ENCODE measurements around the gene PLA2G7.

Gene PLA2G7

DNA sequence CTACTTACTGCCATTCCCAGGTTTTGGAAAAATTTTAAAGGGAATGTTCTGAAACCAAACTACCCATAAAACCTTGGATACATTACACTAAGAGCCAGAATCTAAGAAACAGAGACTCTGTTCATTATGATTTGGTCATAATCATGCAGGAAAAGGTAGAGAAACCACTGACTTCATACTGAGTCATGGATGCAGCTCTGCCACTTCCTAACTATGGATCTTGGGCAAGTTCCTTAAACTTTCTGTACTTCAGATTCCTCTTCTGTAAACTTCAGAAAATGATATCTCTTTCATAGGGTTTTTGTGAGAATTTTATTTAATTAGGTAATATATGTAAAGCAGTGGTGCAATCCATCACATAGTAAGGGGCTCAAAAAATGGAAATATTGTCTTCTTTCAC is 20.0 kb downstream of the PLA2G7 start:
- H3K4me3 ChIP-seq (ENCODE audit: low read depth, low read length) = no peak overlapping the region
- DNase-seq (ENCODE audit: low read depth) = no peak
- TF ChIP-seq, protein P1, sequence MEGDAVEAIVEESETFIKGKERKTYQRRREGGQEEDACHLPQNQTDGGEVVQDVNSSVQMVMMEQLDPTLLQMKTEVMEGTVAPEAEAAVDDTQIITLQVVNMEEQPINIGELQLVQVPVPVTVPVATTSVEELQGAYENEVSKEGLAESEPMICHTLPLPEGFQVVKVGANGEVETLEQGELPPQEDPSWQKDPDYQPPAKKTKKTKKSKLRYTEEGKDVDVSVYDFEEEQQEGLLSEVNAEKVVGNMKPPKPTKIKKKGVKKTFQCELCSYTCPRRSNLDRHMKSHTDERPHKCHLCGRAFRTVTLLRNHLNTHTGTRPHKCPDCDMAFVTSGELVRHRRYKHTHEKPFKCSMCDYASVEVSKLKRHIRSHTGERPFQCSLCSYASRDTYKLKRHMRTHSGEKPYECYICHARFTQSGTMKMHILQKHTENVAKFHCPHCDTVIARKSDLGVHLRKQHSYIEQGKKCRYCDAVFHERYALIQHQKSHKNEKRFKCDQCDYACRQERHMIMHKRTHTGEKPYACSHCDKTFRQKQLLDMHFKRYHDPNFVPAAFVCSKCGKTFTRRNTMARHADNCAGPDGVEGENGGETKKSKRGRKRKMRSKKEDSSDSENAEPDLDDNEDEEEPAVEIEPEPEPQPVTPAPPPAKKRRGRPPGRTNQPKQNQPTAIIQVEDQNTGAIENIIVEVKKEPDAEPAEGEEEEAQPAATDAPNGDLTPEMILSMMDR (IDR thresholded peaks at IDR 0.05; ENCODE audit: low read depth, low read length, missing control alignments) = no peak

DNA sequence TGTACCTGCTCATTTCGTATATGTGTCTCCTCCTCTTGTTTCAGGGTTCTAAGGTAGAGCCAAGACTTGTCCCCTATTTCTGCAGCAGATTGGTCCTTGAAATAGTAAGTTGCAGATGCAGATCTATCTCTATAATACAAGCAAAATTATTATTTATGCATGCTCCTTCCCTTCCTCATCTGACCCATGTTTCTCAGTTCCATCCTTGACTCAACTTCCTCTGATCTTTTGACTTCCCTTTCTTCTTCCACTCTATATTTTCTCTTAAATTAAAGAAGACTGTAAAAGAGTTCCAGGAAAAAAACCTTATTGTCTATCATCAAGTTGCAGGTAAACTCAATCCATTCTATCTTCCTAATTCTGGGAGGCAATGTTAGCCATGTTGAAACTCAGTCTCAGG is 23.7 kb downstream of the PLA2G7 start:
- DNase-seq (ENCODE audit: low read depth) = no peak
- TF ChIP-seq, protein P1 (IDR thresholded peaks at IDR 0.05; ENCODE audit: low read depth, low read length, missing control alignments) = no peak
- no peak overlapping the region for H3K4me3 ChIP-seq (ENCODE audit: low read depth, low read length)

DNA sequence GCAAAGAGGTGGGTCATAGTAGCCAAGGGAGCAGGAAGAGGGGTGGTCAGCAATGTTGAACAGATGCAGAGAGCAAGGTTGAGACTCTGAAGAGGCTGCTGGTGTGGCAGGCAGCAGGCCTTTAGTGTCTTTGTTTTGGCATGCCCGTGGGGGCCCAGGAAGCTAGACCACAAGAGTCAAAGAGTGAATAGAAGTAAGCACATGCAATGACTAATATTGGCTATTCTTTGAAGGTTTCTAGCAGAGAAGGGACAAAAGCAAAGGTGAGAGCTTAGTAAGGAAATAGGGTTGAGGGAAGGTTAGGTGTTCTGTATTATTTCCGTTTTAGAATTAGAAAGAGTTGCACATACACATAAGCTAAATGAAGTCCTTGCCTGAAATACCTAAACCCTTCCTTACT is 28.7 kb downstream of the PLA2G7 start:
- TF ChIP-seq, protein P1 (IDR thresholded peaks at IDR 0.05; ENCODE audit: low read depth, low read length, missing control alignments) = no peak
- DNase-seq (ENCODE audit: low read depth) = no peak

DNA sequence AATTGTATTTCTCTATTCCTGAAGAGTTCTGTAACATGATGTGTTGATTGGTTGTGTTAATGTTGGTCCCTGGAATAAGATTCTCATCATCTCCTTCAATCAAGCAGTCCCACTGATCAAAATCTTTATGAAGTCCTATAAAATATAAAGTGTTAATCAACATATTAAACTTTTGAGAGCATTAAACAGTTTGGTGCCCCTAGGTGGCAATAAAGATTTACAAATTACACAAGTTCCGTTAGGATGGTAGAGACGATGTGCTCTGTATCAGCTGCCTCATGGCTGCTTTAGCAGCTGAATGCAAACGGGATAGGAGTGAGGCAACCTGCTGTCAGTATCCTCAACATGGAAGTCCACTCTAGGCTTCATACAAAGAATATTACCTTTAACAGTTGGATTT is 30.6 kb downstream of the PLA2G7 start:
- TF ChIP-seq, protein P1 (IDR thresholded peaks at IDR 0.05; ENCODE audit: low read depth, low read length, missing control alignments) = no peak
- no peak overlapping the region for H3K4me3 ChIP-seq (ENCODE audit: low read depth, low read length)
- no peak for DNase-seq (ENCODE audit: low read depth)

More for the DNA sequence above, 28.7 kb downstream of the PLA2G7 start:
- H3K4me3 ChIP-seq (ENCODE audit: low read depth, low read length) = no peak overlapping the region

DNA sequence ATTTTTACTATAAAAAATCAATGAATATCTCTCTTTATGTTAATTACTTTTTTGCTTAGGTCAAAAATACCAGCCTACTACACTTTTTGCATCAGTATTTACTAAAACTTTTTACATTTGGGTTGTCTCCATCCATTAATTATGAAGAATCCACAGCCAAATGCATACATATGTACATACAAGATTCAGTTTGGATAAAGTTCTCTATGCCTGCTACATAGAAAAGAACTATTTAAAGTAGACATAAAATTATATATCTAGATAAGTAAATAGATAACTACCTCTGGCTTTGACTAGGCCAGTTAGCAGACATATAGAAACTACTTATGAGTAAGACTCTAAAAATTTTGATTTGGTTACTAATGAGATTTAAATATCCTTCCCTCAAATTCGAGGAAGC is 35.2 kb downstream of the PLA2G7 start:
- H3K4me3 ChIP-seq (ENCODE audit: low read depth, low read length) = no peak overlapping the region
- TF ChIP-seq, protein P1 (IDR thresholded peaks at IDR 0.05; ENCODE audit: low read depth, low read length, missing control alignments) = no peak
- no peak for DNase-seq (ENCODE audit: low read depth)

DNA sequence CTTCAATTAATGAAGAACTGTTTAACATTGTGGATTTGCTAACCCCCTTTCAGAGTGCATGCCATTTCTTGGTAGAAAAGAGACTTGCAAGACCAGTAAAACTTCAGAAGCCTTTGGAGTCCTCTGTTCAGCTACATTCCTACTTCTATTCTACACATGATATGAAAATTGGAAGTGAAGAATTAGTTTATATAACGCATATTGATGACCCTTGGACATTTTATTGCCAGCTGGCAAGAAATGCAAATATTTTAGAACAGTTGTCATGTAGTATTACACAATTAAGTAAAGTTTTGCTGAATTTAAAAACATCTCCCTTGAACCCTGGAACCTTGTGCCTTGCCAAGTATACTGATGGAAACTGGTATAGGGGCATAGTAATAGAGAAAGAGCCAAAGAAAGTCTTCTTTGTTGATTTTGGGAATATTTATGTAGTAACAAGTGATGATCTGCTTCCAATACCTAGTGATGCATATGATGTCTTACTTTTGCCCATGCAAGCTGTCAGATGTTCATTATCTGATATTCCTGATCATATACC is 44.2 kb downstream of the PLA2G7 start:
- DNase-seq (ENCODE audit: low read depth) = no peak
- H3K4me3 ChIP-seq (ENCODE audit: low read depth, low read length) = no peak overlapping the region
- TF ChIP-seq, protein P1 (IDR thresholded peaks at IDR 0.05; ENCODE audit: low read depth, low read length, missing control alignments) = no peak

DNA sequence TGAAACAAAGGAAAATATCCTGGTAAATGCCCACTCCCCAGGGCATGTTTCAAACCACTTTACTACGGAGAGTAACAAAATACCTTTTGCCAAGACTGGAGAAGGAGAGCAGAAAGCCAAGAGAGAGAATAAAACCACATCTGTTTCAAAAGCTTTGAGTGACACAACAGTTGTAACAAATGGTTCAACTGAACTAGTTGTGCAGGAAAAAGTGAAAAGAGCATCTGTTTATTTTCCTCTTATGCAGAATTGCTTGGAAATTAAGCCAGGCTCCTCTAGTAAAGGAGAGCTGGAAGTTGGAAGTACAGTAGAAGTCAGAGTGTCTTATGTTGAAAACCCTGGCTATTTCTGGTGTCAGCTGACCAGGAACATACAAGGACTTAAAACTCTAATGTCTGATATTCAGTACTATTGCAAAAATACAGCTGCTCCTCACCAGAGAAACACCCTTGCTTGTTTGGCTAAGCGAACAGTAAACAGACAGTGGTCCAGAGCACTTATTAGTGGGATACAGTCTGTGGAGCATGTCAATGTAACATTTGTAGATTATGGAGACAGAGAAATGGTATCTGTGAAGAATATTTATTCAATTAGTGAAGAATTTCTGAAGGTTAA is 44.9 kb downstream of the PLA2G7 start:
- no peak overlapping the region for H3K4me3 ChIP-seq (ENCODE audit: low read depth, low read length)
- TF ChIP-seq, protein P1 (IDR thresholded peaks at IDR 0.05; ENCODE audit: low read depth, low read length, missing control alignments) = no peak

More for the DNA sequence above, 44.9 kb downstream of the PLA2G7 start:
- DNase-seq (ENCODE audit: low read depth) = no peak

Data from GM12864 (cell line).